HEK293 (cell line): ENCODE measurements around the gene EDARADD.

Experiments used
- BCL11A ChIP-seq: fragments of 450-650 bp; formaldehyde crosslinking; IDR thresholded peaks from 2 replicates; pipeline ENCODE4 v1.5.1; 2016; ENCODE audit warnings: low read depth, missing biosample characterization, missing genetic modification characterization
- EGR2 ChIP-seq: fragments of 450-650 bp; formaldehyde crosslinking; IDR thresholded peaks from 2 replicates; pipeline ENCODE4 v1.5.1; 2016; ENCODE audit warnings: low read depth, missing biosample characterization, missing genetic modification characterization
- IKZF3 ChIP-seq: fragments of 450-650 bp; IDR thresholded peaks from 2 replicates; pipeline ENCODE4 v1.5.0; 2018; ENCODE audit warnings: missing biosample characterization, mild to moderate bottlenecking, missing genetic modification characterization, moderate library complexity
- KLF1 ChIP-seq: fragments of 450-650 bp; formaldehyde crosslinking; IDR thresholded peaks from 2 replicates; pipeline ENCODE4 v1.5.1; 2016; ENCODE audit warnings: missing biosample characterization, missing genetic modification characterization
- SALL2 ChIP-seq: fragments of 450-650 bp; formaldehyde crosslinking; IDR thresholded peaks from 2 replicates; pipeline ENCODE4 v1.5.0; 2017; ENCODE audit warnings: missing biosample characterization, mild to moderate bottlenecking, missing genetic modification characterization, borderline replicate concordance
- SCRT2 ChIP-seq: fragments of 450-650 bp; formaldehyde crosslinking; IDR thresholded peaks from 2 replicates; pipeline ENCODE4 v1.5.1; 2016; ENCODE audit warnings: missing biosample characterization, missing genetic modification characterization
- SP7 ChIP-seq: fragments of 450-650 bp; formaldehyde crosslinking; IDR thresholded peaks from 2 replicates; pipeline ENCODE4 v1.5.1; 2016; ENCODE audit warnings: missing biosample characterization, missing genetic modification characterization
- ZBTB7A ChIP-seq: fragments of 450-650 bp; formaldehyde crosslinking; IDR thresholded peaks from 2 replicates; pipeline ENCODE4 v1.5.1; 2016; ENCODE audit warnings: low read depth, missing biosample characterization, missing genetic modification characterization
- ZEB2 ChIP-seq: fragments of 450-650 bp; formaldehyde crosslinking; IDR thresholded peaks from 2 replicates; pipeline ENCODE4 v1.5.1; 2016; ENCODE audit warnings: missing biosample characterization, missing genetic modification characterization
- ZFP41 ChIP-seq: fragments of 450-650 bp; formaldehyde crosslinking; IDR thresholded peaks from 2 replicates; pipeline ENCODE4 v1.5.1; 2016; ENCODE audit warnings: missing biosample characterization, missing genetic modification characterization, borderline replicate concordance
- ZNF132 ChIP-seq: fragments of 450-650 bp; formaldehyde crosslinking; IDR thresholded peaks from 2 replicates; pipeline ENCODE4 v1.5.1; 2017; ENCODE audit warnings: missing biosample characterization, missing genetic modification characterization, borderline replicate concordance
- ZNF133 ChIP-seq: fragments of 450-650 bp; formaldehyde crosslinking; IDR thresholded peaks from 2 replicates; pipeline ENCODE4 v1.5.1; 2016; ENCODE audit warnings: missing biosample characterization, missing genetic modification characterization
- ZNF266 ChIP-seq: fragments of 450-650 bp; formaldehyde crosslinking; IDR thresholded peaks from 2 replicates; pipeline ENCODE4 v1.5.1; 2016; ENCODE audit warnings: missing biosample characterization, missing genetic modification characterization, low read depth
- ZNF274 ChIP-seq, 2 experiments: fragments of 200-500 bp in 1 of 2; fragments of 450-650 bp in 1 of 2; sonication (Bioruptor generic) in 1 of 2; formaldehyde crosslinking in 1 of 2; IDR thresholded peaks; 2 replicates each; pipeline versions ENCODE4 v1.5.1 to v1.6.1; 2014 to 2016; ENCODE audit warnings: borderline replicate concordance in 1 of 2, inconsistent platforms in 1 of 2, low read length in 1 of 2, missing biosample characterization in 1 of 2, missing genetic modification characterization in 1 of 2
- ZNF292 ChIP-seq: fragments of 450-650 bp; formaldehyde crosslinking; IDR thresholded peaks from 2 replicates; pipeline ENCODE4 v1.5.1; 2016; ENCODE audit warnings: low read depth, missing biosample characterization, missing genetic modification characterization, borderline replicate concordance
- ZNF302 ChIP-seq: fragments of 450-650 bp; formaldehyde crosslinking; IDR thresholded peaks from 2 replicates; pipeline ENCODE4 v1.5.1; 2016; ENCODE audit warnings: missing biosample characterization, missing genetic modification characterization, low read depth
- ZNF324 ChIP-seq: fragments of 450-650 bp; formaldehyde crosslinking; IDR thresholded peaks from 2 replicates; pipeline ENCODE4 v1.5.1; 2016; ENCODE audit warnings: missing biosample characterization, missing genetic modification characterization
- ZNF341 ChIP-seq: fragments of 450-650 bp; formaldehyde crosslinking; IDR thresholded peaks from 2 replicates; pipeline ENCODE4; 2016; ENCODE audit warnings: low read depth, missing biosample characterization, missing genetic modification characterization
- ZNF426 ChIP-seq: fragments of 450-650 bp; formaldehyde crosslinking; IDR thresholded peaks from 2 replicates; pipeline ENCODE4 v1.5.1; 2017; ENCODE audit warnings: missing biosample characterization, missing genetic modification characterization, mild to moderate bottlenecking, inconsistent platforms, moderate library complexity
- ZNF555 ChIP-seq: fragments of 450-650 bp; formaldehyde crosslinking; conservative IDR thresholded peaks from 2 replicates; pipeline ENCODE4 v1.5.1; 2017; ENCODE audit warnings: missing biosample characterization, mild to moderate bottlenecking, missing genetic modification characterization, inconsistent platforms
- ZNF596 ChIP-seq: fragments of 450-650 bp; IDR thresholded peaks from 2 replicates; pipeline ENCODE4 v1.5.0; 2018; ENCODE audit warnings: missing biosample characterization, mild to moderate bottlenecking, missing genetic modification characterization, moderate library complexity
- ZNF830 ChIP-seq: fragments of 450-650 bp; IDR thresholded peaks from 2 replicates; pipeline ENCODE4 v1.5.0; 2018; ENCODE audit warnings: missing biosample characterization, missing genetic modification characterization, low read depth, mild to moderate bottlenecking, moderate library complexity
- ZSCAN23 ChIP-seq: fragments of 450-650 bp; formaldehyde crosslinking; IDR thresholded peaks from 2 replicates; pipeline ENCODE4 v1.5.1; 2016; ENCODE audit warnings: missing biosample characterization, missing genetic modification characterization
- ZXDB ChIP-seq: fragments of 450-650 bp; formaldehyde crosslinking; IDR thresholded peaks from 2 replicates; pipeline ENCODE4 v1.5.1; 2016; ENCODE audit warnings: missing biosample characterization, missing genetic modification characterization
- TF ChIP-seq, protein P1 (sequence below): fragments of 450-650 bp; formaldehyde crosslinking; IDR thresholded peaks from 2 replicates; pipeline ENCODE4 v1.5.1; 2016; ENCODE audit warnings: missing biosample characterization, missing genetic modification characterization, borderline replicate concordance
- TF ChIP-seq, protein P2 (sequence below): fragments of 450-650 bp; formaldehyde crosslinking; IDR thresholded peaks from 2 replicates; pipeline ENCODE4 v1.5.1; 2016; ENCODE audit warnings: missing biosample characterization, missing genetic modification characterization
- TF ChIP-seq, protein P3 (sequence below): fragments of 450-650 bp; formaldehyde crosslinking; IDR thresholded peaks from 2 replicates; pipeline ENCODE4 v1.5.1; 2016; ENCODE audit warnings: missing biosample characterization, missing genetic modification characterization, low read depth
- TF ChIP-seq, protein P4 (sequence below): fragments of 450-650 bp; formaldehyde crosslinking; IDR thresholded peaks from 2 replicates; pipeline ENCODE4 v1.5.1; 2016; ENCODE audit warnings: missing biosample characterization, missing genetic modification characterization

EDARADD gene

DNA sequence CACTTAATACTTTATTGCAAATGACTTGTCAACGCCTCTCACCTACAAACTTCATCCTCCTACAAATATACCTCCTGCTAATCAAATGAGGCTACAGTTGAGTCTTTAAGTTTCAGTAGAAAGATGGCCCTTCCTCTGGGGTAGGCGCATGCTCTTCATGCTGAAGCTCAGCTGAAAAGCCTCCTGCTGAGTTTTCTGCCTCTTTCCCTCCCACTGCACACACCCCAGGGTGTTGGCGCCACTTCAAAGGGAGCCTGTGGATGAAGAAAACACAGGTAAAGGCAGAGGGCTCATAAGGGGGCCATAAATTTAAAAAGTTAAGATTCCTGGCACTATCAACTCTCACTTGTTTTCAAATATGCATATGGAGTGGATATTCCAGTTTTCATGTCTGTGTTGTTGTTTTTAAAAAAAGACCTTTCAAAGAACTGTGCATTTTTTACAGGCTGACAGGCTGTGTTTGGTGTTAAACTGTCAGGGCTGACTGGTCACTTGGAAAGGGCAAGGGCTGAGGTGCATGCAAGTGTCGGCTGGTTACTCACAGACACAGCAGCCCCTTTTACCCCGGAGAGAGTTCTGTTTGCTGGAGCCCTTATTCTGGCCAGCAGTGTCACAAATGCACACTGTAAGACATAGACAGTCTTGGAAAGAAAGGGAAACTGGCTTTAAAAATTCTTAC is 86.8 kb downstream of the EDARADD start (continued):
- TF ChIP-seq, protein P1, sequence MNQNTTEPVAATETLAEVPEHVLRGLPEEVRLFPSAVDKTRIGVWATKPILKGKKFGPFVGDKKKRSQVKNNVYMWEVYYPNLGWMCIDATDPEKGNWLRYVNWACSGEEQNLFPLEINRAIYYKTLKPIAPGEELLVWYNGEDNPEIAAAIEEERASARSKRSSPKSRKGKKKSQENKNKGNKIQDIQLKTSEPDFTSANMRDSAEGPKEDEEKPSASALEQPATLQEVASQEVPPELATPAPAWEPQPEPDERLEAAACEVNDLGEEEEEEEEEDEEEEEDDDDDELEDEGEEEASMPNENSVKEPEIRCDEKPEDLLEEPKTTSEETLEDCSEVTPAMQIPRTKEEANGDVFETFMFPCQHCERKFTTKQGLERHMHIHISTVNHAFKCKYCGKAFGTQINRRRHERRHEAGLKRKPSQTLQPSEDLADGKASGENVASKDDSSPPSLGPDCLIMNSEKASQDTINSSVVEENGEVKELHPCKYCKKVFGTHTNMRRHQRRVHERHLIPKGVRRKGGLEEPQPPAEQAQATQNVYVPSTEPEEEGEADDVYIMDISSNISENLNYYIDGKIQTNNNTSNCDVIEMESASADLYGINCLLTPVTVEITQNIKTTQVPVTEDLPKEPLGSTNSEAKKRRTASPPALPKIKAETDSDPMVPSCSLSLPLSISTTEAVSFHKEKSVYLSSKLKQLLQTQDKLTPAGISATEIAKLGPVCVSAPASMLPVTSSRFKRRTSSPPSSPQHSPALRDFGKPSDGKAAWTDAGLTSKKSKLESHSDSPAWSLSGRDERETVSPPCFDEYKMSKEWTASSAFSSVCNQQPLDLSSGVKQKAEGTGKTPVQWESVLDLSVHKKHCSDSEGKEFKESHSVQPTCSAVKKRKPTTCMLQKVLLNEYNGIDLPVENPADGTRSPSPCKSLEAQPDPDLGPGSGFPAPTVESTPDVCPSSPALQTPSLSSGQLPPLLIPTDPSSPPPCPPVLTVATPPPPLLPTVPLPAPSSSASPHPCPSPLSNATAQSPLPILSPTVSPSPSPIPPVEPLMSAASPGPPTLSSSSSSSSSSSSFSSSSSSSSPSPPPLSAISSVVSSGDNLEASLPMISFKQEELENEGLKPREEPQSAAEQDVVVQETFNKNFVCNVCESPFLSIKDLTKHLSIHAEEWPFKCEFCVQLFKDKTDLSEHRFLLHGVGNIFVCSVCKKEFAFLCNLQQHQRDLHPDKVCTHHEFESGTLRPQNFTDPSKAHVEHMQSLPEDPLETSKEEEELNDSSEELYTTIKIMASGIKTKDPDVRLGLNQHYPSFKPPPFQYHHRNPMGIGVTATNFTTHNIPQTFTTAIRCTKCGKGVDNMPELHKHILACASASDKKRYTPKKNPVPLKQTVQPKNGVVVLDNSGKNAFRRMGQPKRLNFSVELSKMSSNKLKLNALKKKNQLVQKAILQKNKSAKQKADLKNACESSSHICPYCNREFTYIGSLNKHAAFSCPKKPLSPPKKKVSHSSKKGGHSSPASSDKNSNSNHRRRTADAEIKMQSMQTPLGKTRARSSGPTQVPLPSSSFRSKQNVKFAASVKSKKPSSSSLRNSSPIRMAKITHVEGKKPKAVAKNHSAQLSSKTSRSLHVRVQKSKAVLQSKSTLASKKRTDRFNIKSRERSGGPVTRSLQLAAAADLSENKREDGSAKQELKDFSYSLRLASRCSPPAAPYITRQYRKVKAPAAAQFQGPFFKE (tag by site-specific recombination), result no peak
- TF ChIP-seq, protein P2, sequence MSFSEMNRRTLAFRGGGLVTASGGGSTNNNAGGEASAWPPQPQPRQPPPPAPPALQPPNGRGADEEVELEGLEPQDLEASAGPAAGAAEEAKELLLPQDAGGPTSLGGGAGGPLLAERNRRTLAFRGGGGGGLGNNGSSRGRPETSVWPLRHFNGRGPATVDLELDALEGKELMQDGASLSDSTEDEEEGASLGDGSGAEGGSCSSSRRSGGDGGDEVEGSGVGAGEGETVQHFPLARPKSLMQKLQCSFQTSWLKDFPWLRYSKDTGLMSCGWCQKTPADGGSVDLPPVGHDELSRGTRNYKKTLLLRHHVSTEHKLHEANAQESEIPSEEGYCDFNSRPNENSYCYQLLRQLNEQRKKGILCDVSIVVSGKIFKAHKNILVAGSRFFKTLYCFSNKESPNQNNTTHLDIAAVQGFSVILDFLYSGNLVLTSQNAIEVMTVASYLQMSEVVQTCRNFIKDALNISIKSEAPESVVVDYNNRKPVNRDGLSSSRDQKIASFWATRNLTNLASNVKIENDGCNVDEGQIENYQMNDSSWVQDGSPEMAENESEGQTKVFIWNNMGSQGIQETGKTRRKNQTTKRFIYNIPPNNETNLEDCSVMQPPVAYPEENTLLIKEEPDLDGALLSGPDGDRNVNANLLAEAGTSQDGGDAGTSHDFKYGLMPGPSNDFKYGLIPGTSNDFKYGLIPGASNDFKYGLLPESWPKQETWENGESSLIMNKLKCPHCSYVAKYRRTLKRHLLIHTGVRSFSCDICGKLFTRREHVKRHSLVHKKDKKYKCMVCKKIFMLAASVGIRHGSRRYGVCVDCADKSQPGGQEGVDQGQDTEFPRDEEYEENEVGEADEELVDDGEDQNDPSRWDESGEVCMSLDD, result no peak
- no peak for TF ChIP-seq ZBTB7A (tag by site-specific recombination)
- no peak for TF ChIP-seq ZNF266 (tag by site-specific recombination)
- no peak for TF ChIP-seq ZFP41 (tag by site-specific recombination)
- TF ChIP-seq ZSCAN23 (tag by site-specific recombination), result no peak
- peak; percentile 88 for TF ChIP-seq IKZF3
- no peak for TF ChIP-seq ZNF274 (IDR thresholded peaks at IDR 0.05; ENCODE audit: low read length)
- no peak for TF ChIP-seq ZNF274 (tag by site-specific recombination; IDR thresholded peaks at IDR 0.05; ENCODE audit: borderline replicate concordance)
- TF ChIP-seq ZXDB (tag by site-specific recombination), result no peak
- no peak for TF ChIP-seq BCL11A (tag by site-specific recombination)
- no peak for TF ChIP-seq ZNF324 (tag by site-specific recombination)
- TF ChIP-seq, protein P3, sequence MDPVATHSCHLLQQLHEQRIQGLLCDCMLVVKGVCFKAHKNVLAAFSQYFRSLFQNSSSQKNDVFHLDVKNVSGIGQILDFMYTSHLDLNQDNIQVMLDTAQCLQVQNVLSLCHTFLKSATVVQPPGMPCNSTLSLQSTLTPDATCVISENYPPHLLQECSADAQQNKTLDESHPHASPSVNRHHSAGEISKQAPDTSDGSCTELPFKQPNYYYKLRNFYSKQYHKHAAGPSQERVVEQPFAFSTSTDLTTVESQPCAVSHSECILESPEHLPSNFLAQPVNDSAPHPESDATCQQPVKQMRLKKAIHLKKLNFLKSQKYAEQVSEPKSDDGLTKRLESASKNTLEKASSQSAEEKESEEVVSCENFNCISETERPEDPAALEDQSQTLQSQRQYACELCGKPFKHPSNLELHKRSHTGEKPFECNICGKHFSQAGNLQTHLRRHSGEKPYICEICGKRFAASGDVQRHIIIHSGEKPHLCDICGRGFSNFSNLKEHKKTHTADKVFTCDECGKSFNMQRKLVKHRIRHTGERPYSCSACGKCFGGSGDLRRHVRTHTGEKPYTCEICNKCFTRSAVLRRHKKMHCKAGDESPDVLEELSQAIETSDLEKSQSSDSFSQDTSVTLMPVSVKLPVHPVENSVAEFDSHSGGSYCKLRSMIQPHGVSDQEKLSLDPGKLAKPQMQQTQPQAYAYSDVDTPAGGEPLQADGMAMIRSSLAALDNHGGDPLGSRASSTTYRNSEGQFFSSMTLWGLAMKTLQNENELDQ, result no peak
- TF ChIP-seq ZNF292, result no peak
- no peak for TF ChIP-seq ZNF302 (tag by site-specific recombination)
- TF ChIP-seq ZNF830, result no peak
- TF ChIP-seq ZNF555 (tag by site-specific recombination), result no peak
- TF ChIP-seq KLF1 (tag by site-specific recombination), result peak; percentile 76
- TF ChIP-seq ZNF596 (tag by site-specific recombination), result 0 out of 2 replicates have a peak, but pooled peaks have one; percentile 44
- no peak for TF ChIP-seq ZNF426 (tag by site-specific recombination)
- TF ChIP-seq ZNF133 (tag by site-specific recombination), result no peak
- TF ChIP-seq ZNF341 (tag by site-specific recombination), result no peak
- TF ChIP-seq ZEB2 (tag by site-specific recombination), result 0 out of 2 replicates have a peak, but pooled peaks have one; percentile 26
- no peak for TF ChIP-seq SALL2 (tag by site-specific recombination)
- peak; percentile 53; the same call in 1 of the 2 replicates for TF ChIP-seq SP7 (tag by site-specific recombination)
- TF ChIP-seq, protein P4, sequence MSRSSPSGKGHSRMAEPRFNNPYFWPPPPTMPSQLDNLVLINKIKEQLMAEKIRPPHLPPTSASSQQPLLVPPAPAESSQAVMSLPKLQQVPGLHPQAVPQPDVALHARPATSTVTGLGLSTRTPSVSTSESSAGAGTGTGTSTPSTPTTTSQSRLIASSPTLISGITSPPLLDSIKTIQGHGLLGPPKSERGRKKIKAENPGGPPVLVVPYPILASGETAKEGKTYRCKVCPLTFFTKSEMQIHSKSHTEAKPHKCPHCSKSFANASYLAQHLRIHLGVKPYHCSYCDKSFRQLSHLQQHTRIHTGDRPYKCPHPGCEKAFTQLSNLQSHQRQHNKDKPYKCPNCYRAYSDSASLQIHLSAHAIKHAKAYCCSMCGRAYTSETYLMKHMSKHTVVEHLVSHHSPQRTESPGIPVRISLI (tag by site-specific recombination), result no peak
- TF ChIP-seq EGR2, result peak; percentile 70
- TF ChIP-seq SCRT2 (tag by site-specific recombination), result no peak
- no peak for TF ChIP-seq ZNF132 (tag by site-specific recombination)
